Measurements from ENCODE around the gene ACADSB. TPM values are rescaled to one million over a fixed set of nuclear protein-coding genes. Genes with fewer than 3 reads are reported as not detected.

The ACADSB gene
- total and polyA plus RNA-seq, 5 donors = 19.5 to 90.9 (median 70.4) TPM

- intact Hi-C loops (cut with DNase I) = no loop called here
- no peak overlapping the region for H3K4me3 ChIP-seq (ENCODE audit: low read length)
- H3K9me3 ChIP-seq (ENCODE audit: control insufficient read depth, low read length) = no peaks in the 10 kb centered on the region
- no peaks in the 10 kb centered on the region for H3K4me1 ChIP-seq (ENCODE audit: control insufficient read depth, insufficient read depth, low read length)
- no peaks in the 10 kb centered on the region for H3K27me3 ChIP-seq (ENCODE audit: control insufficient read depth, insufficient read depth)
- no peak for DNase-seq
- 32% methylated on average over 2 of the region's 2 CpGs for WGBS
- H3K27ac ChIP-seq (ENCODE audit: low read length) = no peak overlapping the region
- ATAC-seq = no peak
These were observed 4.5 kb upstream of the ACADSB start for GRCh38 chr10:123004298-123004697.

GRCh38 chr10:123007558-123008354, 1.1 kb upstream of the ACADSB start:
- Histone ChIP-seq H3K4me1 (ENCODE audit: control insufficient read depth, insufficient read depth, low read length) (no peaks in the 10 kb centered on the region), H3K27ac (ENCODE audit: low read length) (peak overlapping the region; percentile 71), H3K27me3 (ENCODE audit: control insufficient read depth, insufficient read depth) (no peaks in the 10 kb centered on the region), H3K9me3 (ENCODE audit: control insufficient read depth, low read length) (no peaks in the 10 kb centered on the region), H3K4me3 (ENCODE audit: low read length) (peak overlapping the region; percentile 87)
- DNase-seq (peak in 1 of 3 donors; percentile 53), ATAC-seq (peak; percentile 24 to 53)
- intact Hi-C loops (cut with DNase I) = no loop called here
- WGBS = 2% methylated on average over 30 of the region's 30 CpGs

- Histone ChIP-seq H3K9me3 (ENCODE audit: control insufficient read depth, low read length) (no peaks in the 10 kb centered on the region), H3K27me3 (ENCODE audit: control insufficient read depth, insufficient read depth) (no peaks in the 10 kb centered on the region), H3K4me3 (ENCODE audit: low read length) (peak overlapping the region; percentile 72), H3K4me1 (ENCODE audit: control insufficient read depth, insufficient read depth, low read length) (no peaks in the 10 kb centered on the region), H3K27ac (ENCODE audit: low read length) (peak overlapping the region; percentile 4)
- under 1% methylated on average over 34 of the region's 34 CpGs for WGBS
- intact Hi-C loops (cut with DNase I) = no loop called here
- ATAC-seq (peak; percentile 23 to 52), DNase-seq (peak; percentile 18 to 56 (median 54))
These were observed 457 bp downstream of the ACADSB start for GRCh38 chr10:123009105-123009820.

GRCh38 chr10:123011987-123012386, 3.2 kb downstream of the ACADSB start:
- ATAC-seq (no peak), DNase-seq (no peak)
- intact Hi-C loops (cut with DNase I) = no loop called here
- 83% methylated on average over 3 of the region's 3 CpGs for WGBS
- Histone ChIP-seq H3K4me1 (ENCODE audit: control insufficient read depth, insufficient read depth, low read length) (no peaks in the 10 kb centered on the region), H3K27ac (ENCODE audit: low read length) (no peak overlapping the region), H3K9me3 (ENCODE audit: control insufficient read depth, low read length) (no peaks in the 10 kb centered on the region), H3K27me3 (ENCODE audit: control insufficient read depth, insufficient read depth) (no peaks in the 10 kb centered on the region), H3K4me3 (ENCODE audit: low read length) (no peak overlapping the region)

- no peaks in the 10 kb centered on the region for H3K9me3 ChIP-seq (ENCODE audit: control insufficient read depth, low read length)
- 95% methylated on average over 43 of the region's 43 CpGs for WGBS
- intact Hi-C loops (cut with DNase I) = no loop called here
- DNase-seq = peak in 1 of 3 donors; percentile 48
- no peaks in the 10 kb centered on the region for H3K4me1 ChIP-seq (ENCODE audit: control insufficient read depth, insufficient read depth, low read length)
- no peak for ATAC-seq
- H3K27me3 ChIP-seq (ENCODE audit: control insufficient read depth, insufficient read depth) = no peaks in the 10 kb centered on the region
- H3K4me3 ChIP-seq (ENCODE audit: low read length) = no peak overlapping the region
- H3K27ac ChIP-seq (ENCODE audit: low read length) = no peak overlapping the region
These were observed 4.9 kb downstream of the ACADSB start for GRCh38 chr10:123013456-123014419.

GRCh38 chr10:123014772-123015171, 6.0 kb downstream of the ACADSB start:
- Histone ChIP-seq H3K4me3 (ENCODE audit: low read length) (no peak overlapping the region), H3K4me1 (ENCODE audit: control insufficient read depth, insufficient read depth, low read length) (no peaks in the 10 kb centered on the region), H3K27me3 (ENCODE audit: control insufficient read depth, insufficient read depth) (no peaks in the 10 kb centered on the region), H3K9me3 (ENCODE audit: control insufficient read depth, low read length) (no peaks in the 10 kb centered on the region), H3K27ac (ENCODE audit: low read length) (no peak overlapping the region)
- ATAC-seq = no peak
- DNase-seq = no peak
- 100% methylated on average over 2 of the region's 2 CpGs for whole genome bisulfite sequencing
- intact Hi-C loops (cut with DNase I) = no loop called here

GRCh38 chr10:123016228-123016627, 7.4 kb downstream of the ACADSB start:
- ATAC-seq (no peak), DNase-seq (no peak)
- Histone ChIP-seq H3K27me3 (ENCODE audit: control insufficient read depth, insufficient read depth) (no peaks in the 10 kb centered on the region), H3K4me1 (ENCODE audit: control insufficient read depth, insufficient read depth, low read length) (no peaks in the 10 kb centered on the region), H3K27ac (ENCODE audit: low read length) (no peak overlapping the region), H3K4me3 (ENCODE audit: low read length) (no peak overlapping the region), H3K9me3 (ENCODE audit: control insufficient read depth, low read length) (no peaks in the 10 kb centered on the region)
- intact Hi-C loops (cut with DNase I) = no loop called here
- 94% methylated on average over 4 of the region's 4 CpGs for WGBS

- intact Hi-C loops (cut with DNase I) = no loop called here
- ATAC-seq (no peak), DNase-seq (no peak)
- no peaks in the 10 kb centered on the region for H3K4me1 ChIP-seq (ENCODE audit: control insufficient read depth, insufficient read depth, low read length)
- H3K27me3 ChIP-seq (ENCODE audit: control insufficient read depth, insufficient read depth) = no peaks in the 10 kb centered on the region
- no peak overlapping the region for H3K27ac ChIP-seq (ENCODE audit: low read length)
- H3K9me3 ChIP-seq (ENCODE audit: control insufficient read depth, low read length) = no peaks in the 10 kb centered on the region
- WGBS = 79% methylated on average over 9 of the region's 9 CpGs
- H3K4me3 ChIP-seq (ENCODE audit: low read length) = no peak overlapping the region
These were observed 8.8 kb downstream of the ACADSB start for GRCh38 chr10:123017421-123018165.

- no peak for DNase-seq
- no peaks in the 10 kb centered on the region for H3K27me3 ChIP-seq (ENCODE audit: control insufficient read depth, insufficient read depth)
- intact Hi-C loops (cut with DNase I) = no loop called here
- 78% methylated on average over 7 of the region's 7 CpGs for WGBS
- no peak for ATAC-seq
- no peaks in the 10 kb centered on the region for H3K9me3 ChIP-seq (ENCODE audit: control insufficient read depth, low read length)
- no peak overlapping the region for H3K4me3 ChIP-seq (ENCODE audit: low read length)
- H3K4me1 ChIP-seq (ENCODE audit: control insufficient read depth, insufficient read depth, low read length) = no peaks in the 10 kb centered on the region
- no peak overlapping the region for H3K27ac ChIP-seq (ENCODE audit: low read length)
These were observed 9.7 kb downstream of the ACADSB start for GRCh38 chr10:123018531-123018930.

- no peak overlapping the region for H3K27ac ChIP-seq (ENCODE audit: low read length)
- H3K4me3 ChIP-seq (ENCODE audit: low read length) = no peak overlapping the region
- no peaks in the 10 kb centered on the region for H3K27me3 ChIP-seq (ENCODE audit: control insufficient read depth, insufficient read depth)
- DNase-seq = no peak
- ATAC-seq = no peak
- intact Hi-C loops (cut with DNase I) = no loop called here
- no peaks in the 10 kb centered on the region for H3K9me3 ChIP-seq (ENCODE audit: control insufficient read depth, low read length)
- 91% methylated on average over 3 of the region's 3 CpGs for WGBS
- no peaks in the 10 kb centered on the region for H3K4me1 ChIP-seq (ENCODE audit: control insufficient read depth, insufficient read depth, low read length)
These were observed 10.5 kb downstream of the ACADSB start for GRCh38 chr10:123019264-123019663.
